Measurements from ENCODE around the gene PPM1F.

Gene PPM1F

GRCh38 chr22:21927174-21927823 is 25.3 kb downstream of the PPM1F start:
- Histone ChIP-seq H3K27me3 (ENCODE audit: low read length) (no peaks in the 10 kb centered on the region), H3K27ac (ENCODE audit: low read depth, low read length) (no peak overlapping the region), H3K4me2 (ENCODE audit: low read depth, low read length, poor library complexity, severe bottlenecking) (no peak overlapping the region), H3K4me3 (ENCODE audit: insufficient read depth, low read length, poor library complexity, severe bottlenecking) (no peak overlapping the region), H3F3A (ENCODE audit: insufficient read depth) (no peaks in the 10 kb centered on the region), H4K20me1 (ENCODE audit: low read depth, low read length) (no peaks in the 10 kb centered on the region), H2AFZ (ENCODE audit: low read depth, low read length, severe bottlenecking) (no peak overlapping the region), H3K9me3 (ENCODE audit: insufficient read depth, low read length) (no peaks in the 10 kb centered on the region), H3K9ac (ENCODE audit: low read length) (no peak overlapping the region), H3K36me3 (ENCODE audit: low read length) (no peaks in the 10 kb centered on the region), H3K9me2 (replicated peaks; ENCODE audit: insufficient read depth, low read length) (no peaks in the 10 kb centered on the region), H3K79me2 (ENCODE audit: insufficient read depth, low read length) (no peaks in the 10 kb centered on the region)
- TF ChIP-seq EZH2phosphoT487 (conservative IDR thresholded peaks at IDR 0.05; ENCODE audit: low read length) (no peak), CTCF (IDR thresholded peaks at IDR 0.05; ENCODE audit: insufficient read depth, low read length, poor library complexity, severe bottlenecking) (no peak)

DNA sequence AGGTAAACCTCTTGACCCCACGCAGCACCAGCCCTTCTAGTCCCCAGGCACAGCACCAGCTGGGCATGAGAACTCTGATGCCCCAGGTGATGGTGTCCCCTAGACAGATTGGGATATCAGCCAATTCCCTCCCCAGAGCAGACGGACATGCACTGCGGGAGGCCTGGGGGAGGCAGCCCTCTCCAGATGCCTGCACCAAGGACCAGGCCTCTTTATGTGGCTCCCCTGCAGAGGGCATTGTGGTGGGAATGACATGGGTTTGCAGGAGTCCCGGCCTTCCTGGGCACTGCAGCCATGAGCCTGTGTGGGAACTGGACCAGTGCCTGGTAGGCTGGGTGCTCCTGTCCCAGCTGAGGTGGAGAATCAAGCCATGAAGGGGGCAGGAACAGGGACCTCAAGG is 25.9 kb downstream of the PPM1F start:
- Histone ChIP-seq H3K36me3 (ENCODE audit: low read length) (no peaks in the 10 kb centered on the region), H4K20me1 (ENCODE audit: low read depth, low read length) (no peaks in the 10 kb centered on the region)

DNA sequence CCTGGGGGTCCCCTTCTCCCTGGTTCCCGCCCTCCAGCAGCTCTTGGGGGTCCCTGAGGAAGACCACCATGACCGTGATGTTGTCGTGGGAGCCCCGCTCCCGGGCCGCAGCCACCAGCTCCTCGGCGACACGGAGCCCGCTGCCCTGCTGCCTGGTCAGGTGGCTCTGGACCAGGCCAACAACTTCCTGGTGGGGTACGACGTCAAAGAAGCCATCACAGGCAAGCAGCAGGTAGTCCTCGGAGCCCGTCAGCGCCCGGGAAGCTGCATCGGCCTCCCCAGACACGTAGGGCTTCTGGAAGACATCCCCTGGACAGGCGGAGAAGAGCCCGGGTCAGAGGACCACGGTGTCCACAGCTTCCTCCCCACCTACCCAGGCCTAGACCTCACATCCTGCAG is 29.5 kb downstream of the PPM1F start:
- Histone ChIP-seq H3K79me2 (ENCODE audit: insufficient read depth, low read length) (no peaks in the 10 kb centered on the region), H3K9ac (ENCODE audit: low read length) (no peak overlapping the region), H3K4me2 (ENCODE audit: low read depth, low read length, poor library complexity, severe bottlenecking) (no peak overlapping the region), H3K36me3 (ENCODE audit: low read length) (no peaks in the 10 kb centered on the region), H2AFZ (ENCODE audit: low read depth, low read length, severe bottlenecking) (no peak overlapping the region), H3K27ac (ENCODE audit: low read depth, low read length) (no peak overlapping the region), H3K9me3 (ENCODE audit: insufficient read depth, low read length) (no peaks in the 10 kb centered on the region), H3K4me3 (ENCODE audit: insufficient read depth, low read length, poor library complexity, severe bottlenecking) (no peak overlapping the region), H3K27me3 (ENCODE audit: low read length) (no peaks in the 10 kb centered on the region), H4K20me1 (ENCODE audit: low read depth, low read length) (no peaks in the 10 kb centered on the region), H3K9me2 (replicated peaks; ENCODE audit: insufficient read depth, low read length) (no peaks in the 10 kb centered on the region), H3F3A (ENCODE audit: insufficient read depth) (no peaks in the 10 kb centered on the region)
- TF ChIP-seq EZH2phosphoT487 (conservative IDR thresholded peaks at IDR 0.05; ENCODE audit: low read length) = no peak
- TF ChIP-seq CTCF (IDR thresholded peaks at IDR 0.05; ENCODE audit: insufficient read depth, low read length, poor library complexity, severe bottlenecking) = no peak

More for the DNA sequence above, 25.9 kb downstream of the PPM1F start:
- no peaks in the 10 kb centered on the region for H3K79me2 ChIP-seq (ENCODE audit: insufficient read depth, low read length)
- no peak overlapping the region for H3K9ac ChIP-seq (ENCODE audit: low read length)
- no peak overlapping the region for H3K4me3 ChIP-seq (ENCODE audit: insufficient read depth, low read length, poor library complexity, severe bottlenecking)
- H3K4me2 ChIP-seq (ENCODE audit: low read depth, low read length, poor library complexity, severe bottlenecking) = no peak overlapping the region
- no peak overlapping the region for H3K27ac ChIP-seq (ENCODE audit: low read depth, low read length)
- H3K9me2 ChIP-seq (replicated peaks; ENCODE audit: insufficient read depth, low read length) = no peaks in the 10 kb centered on the region
- TF ChIP-seq CTCF (IDR thresholded peaks at IDR 0.05; ENCODE audit: insufficient read depth, low read length, poor library complexity, severe bottlenecking) = no peak
- TF ChIP-seq EZH2phosphoT487 (conservative IDR thresholded peaks at IDR 0.05; ENCODE audit: low read length) = no peak
- no peaks in the 10 kb centered on the region for H3F3A ChIP-seq (ENCODE audit: insufficient read depth)
- no peak overlapping the region for H2AFZ ChIP-seq (ENCODE audit: low read depth, low read length, severe bottlenecking)
- H3K27me3 ChIP-seq (ENCODE audit: low read length) = no peaks in the 10 kb centered on the region
- no peaks in the 10 kb centered on the region for H3K9me3 ChIP-seq (ENCODE audit: insufficient read depth, low read length)

Data from SU-DHL-6 (cell line).